Measurements from ENCODE around the gene GNB4.

The GNB4 gene

GRCh38 chr3:179348325-179349013, 102.8 kb downstream of the GNB4 start:
- no peak for DNase-seq

GRCh38 chr3:179347345-179348194, 103.7 kb downstream of the GNB4 start, which contains the start of gene MFN1:
MFN1 (plus strand) TSS chr3:179347709; CDS start chr3:179348852, 1,143 bp downstream.
- DNase-seq, result peak; percentile 97

Data from DMS79 treated with DMSO at 0.1 percent for 48 hours (cell line).